HFFc6 (cell line): ENCODE data around the gene MKLN1. TPM values are rescaled to one million over a fixed set of nuclear protein-coding genes. Genes with fewer than 3 reads are reported as not detected.

ENCODE experiments used
- DNase-seq: peaks from one replicate; pipeline ENCODE4 v3.0.0-alpha.2; 2018
- H3K27ac Mint-ChIP-seq: 2 replicates; pipeline ENCODE4 v1.8.0; 2020; ENCODE audit warnings: mild to moderate bottlenecking, mixed read lengths
- H3K27me3 Mint-ChIP-seq: 2 replicates; pipeline ENCODE4 v1.8.0; 2021; ENCODE audit warnings: mild to moderate bottlenecking, moderate library complexity, mixed read lengths; ENCODE audit not compliant: insufficient read depth
- H3K36me3 Mint-ChIP-seq: 2 replicates; pipeline ENCODE4 v1.8.0; 2021; ENCODE audit warnings: low read depth, mixed read lengths
- H3K4me1 Mint-ChIP-seq: 2 replicates; pipeline ENCODE4 v1.8.0; 2020; ENCODE audit warnings: low read depth, mixed read lengths
- H3K4me3 Mint-ChIP-seq: 2 replicates; pipeline ENCODE4 v1.8.0; 2020; ENCODE audit warnings: mild to moderate bottlenecking, moderate library complexity, mixed read lengths
- H3K9me3 Mint-ChIP-seq: 2 replicates; pipeline ENCODE4 v1.8.0; 2020; ENCODE audit warnings: mild to moderate bottlenecking, mixed read lengths
- CTCF ChIP-seq: fragments of 200-600 bp; sonication (generic); IDR thresholded peaks from 2 replicates; pipeline ENCODE4 v1.5.0; 2021; ENCODE audit warnings: antibody characterized with exemption, mild to moderate bottlenecking
- total RNA-seq, 6 experiments: library from RNA; stranded (reverse); fragmentation: NEBNext Ultra II Directional; extraction: Animal tissue kit (Norgen Biotek cat#: 25700); gene quantifications; 2 replicates in 1 of 6; 3 replicates in 5 of 6; pipeline ENCODE4 v1.2.3, GENCODE V29; 2021

The MKLN1 gene
- total RNA-seq, 6 experiments from 2014 or later, result 31.9 to 44.7 (median 38.6) TPM

- Mint-ChIP-seq H3K27ac (no peak overlapping the region), H3K4me3 (no peak overlapping the region), H3K36me3 (no peaks in the 10 kb centered on the region), H3K9me3 (no peaks in the 10 kb centered on the region), H3K4me1 (peaks cover 17% of the 10 kb centered on the region), H3K27me3 (no peaks in the 10 kb centered on the region)
- no peak for DNase-seq
- no peak for TF ChIP-seq CTCF
Observed at GRCh38 chr7:131288450-131288849, 39.2 kb upstream of the MKLN1 start.

- Mint-ChIP-seq H3K4me1 (peaks cover 17% of the 10 kb centered on the region), H3K36me3 (no peaks in the 10 kb centered on the region), H3K27ac (no peak overlapping the region), H3K9me3 (no peaks in the 10 kb centered on the region), H3K4me3 (no peak overlapping the region), H3K27me3 (no peaks in the 10 kb centered on the region)
- TF ChIP-seq CTCF, result no peak
- DNase-seq, result no peak
Observed at GRCh38 chr7:131289051-131289450, 38.6 kb upstream of the MKLN1 start.

- Mint-ChIP-seq H3K27ac (0 out of 2 replicates have a peak overlapping the region, but pooled peaks have one; percentile 6), H3K9me3 (no peaks in the 10 kb centered on the region), H3K4me1 (peaks cover 17% of the 10 kb centered on the region), H3K36me3 (no peaks in the 10 kb centered on the region), H3K27me3 (peaks cover 2% of the 10 kb centered on the region; the same call in 1 of the 2 replicates), H3K4me3 (no peak overlapping the region)
- no peak for TF ChIP-seq CTCF
- DNase-seq, result no peak
Observed at GRCh38 chr7:131292141-131292905, 35.4 kb upstream of the MKLN1 start.

GRCh38 chr7:131293018-131293417 is 34.7 kb upstream of the MKLN1 start:
- DNase-seq, result peak; percentile 59
- no peaks in the 10 kb centered on the region for H3K9me3 Mint-ChIP-seq
- no peaks in the 10 kb centered on the region for H3K36me3 Mint-ChIP-seq
- no peak overlapping the region for H3K4me3 Mint-ChIP-seq
- no peak for TF ChIP-seq CTCF
- H3K4me1 Mint-ChIP-seq, result peaks cover 17% of the 10 kb centered on the region
- 0 out of 2 replicates have a peak overlapping the region, but pooled peaks have one; percentile 6 for H3K27ac Mint-ChIP-seq
- peaks cover 2% of the 10 kb centered on the region; the same call in 1 of the 2 replicates for H3K27me3 Mint-ChIP-seq

- Mint-ChIP-seq H3K27me3 (peaks cover 2% of the 10 kb centered on the region; the same call in 1 of the 2 replicates), H3K4me1 (peaks cover 23% of the 10 kb centered on the region), H3K4me3 (no peak overlapping the region), H3K9me3 (no peaks in the 10 kb centered on the region), H3K27ac (no peak overlapping the region), H3K36me3 (no peaks in the 10 kb centered on the region)
- no peak for TF ChIP-seq CTCF
- DNase-seq, result no peak
Observed at GRCh38 chr7:131294553-131294952, 33.1 kb upstream of the MKLN1 start.
